H1 (cell line): ENCODE data around the gene RPP25. TPM values are rescaled to one million over a fixed set of nuclear protein-coding genes. Genes with fewer than 3 reads are reported as not detected.

ENCODE experiments used
- BRCA1 ChIP-seq: IDR thresholded peaks from 2 replicates; pipeline ENCODE4 v1.6.1; 2012; ENCODE audit warnings: low read depth, low read length, improper control_type of control experiment
- CHD2 ChIP-seq: IDR thresholded peaks from 2 replicates; pipeline ENCODE4 v1.6.1; 2012; ENCODE audit warnings: low read length, improper control_type of control experiment
- CREB1 ChIP-seq: IDR thresholded peaks from 2 replicates; pipeline ENCODE4 v1.6.1; 2012; ENCODE audit warnings: inconsistent platforms
- CTBP2 ChIP-seq: IDR thresholded peaks from 2 replicates; pipeline ENCODE4 v1.7.0; 2011; ENCODE audit warnings: borderline replicate concordance, mild to moderate bottlenecking, moderate library complexity, mixed read lengths, low read length; ENCODE audit not compliant: insufficient read depth, insufficient read length
- HDAC2 ChIP-seq, 2 experiments: fragments of 300-600 bp in 1 of 2; sonication (generic) in 1 of 2; IDR thresholded peaks; 2 replicates each; pipeline ENCODE4 v1.6.1; 2011 to 2012; ENCODE audit warnings: low read depth in 2 of 2, low read length in 2 of 2, mild to moderate bottlenecking in 2 of 2, moderate library complexity in 2 of 2, borderline replicate concordance in 1 of 2, inconsistent platforms in 1 of 2
- MAX ChIP-seq: IDR thresholded peaks from 2 replicates; pipeline ENCODE4 v1.6.1; 2012; ENCODE audit warnings: inconsistent platforms
- PHF8 ChIP-seq: fragments of 200-600 bp; sonication (generic); conservative IDR thresholded peaks from 2 replicates; pipeline ENCODE4 v1.7.1; 2012; ENCODE audit warnings: low read depth, mild to moderate bottlenecking, inconsistent platforms, low read length, moderate library complexity
- RBBP5 ChIP-seq: IDR thresholded peaks from 2 replicates; pipeline ENCODE4 v1.7.1; 2012; ENCODE audit warnings: low read depth, mild to moderate bottlenecking, inconsistent platforms, low read length, moderate library complexity, borderline replicate concordance
- RNF2 ChIP-seq: fragments of 200-900, 300-1000 bp; sonication (generic); IDR thresholded peaks from 2 replicates; pipeline ENCODE4 v1.7.1; 2016; ENCODE audit warnings: borderline replicate concordance, low read depth, mild to moderate bottlenecking, antibody characterized with exemption, low read length; ENCODE audit not compliant: poor library complexity, severe bottlenecking; ENCODE audit errors: missing control alignments
- SP4 ChIP-seq: IDR thresholded peaks from 2 replicates; pipeline ENCODE4 v1.6.1; 2012; ENCODE audit warnings: low read length, inconsistent platforms
- SUZ12 ChIP-seq: fragments of 200-600 bp; sonication (generic); IDR thresholded peaks from 2 replicates; pipeline ENCODE4 v1.6.1; 2012; ENCODE audit warnings: mild to moderate bottlenecking, inconsistent platforms, low read length, moderate library complexity, mixed read lengths
- TEAD4 ChIP-seq: IDR thresholded peaks from 2 replicates; pipeline ENCODE4 v1.6.1; 2012; ENCODE audit warnings: low read depth, low read length, inconsistent platforms, mixed read lengths
- YY1 ChIP-seq: IDR thresholded peaks from 2 replicates; pipeline ENCODE4 v1.6.1; 2011; ENCODE audit warnings: low read depth, mild to moderate bottlenecking, low read length
- polyA plus RNA-seq, 7 experiments: library from polyadenylated mRNA; depleted of rRNA in 3 of 7; stranded (reverse) in 5 of 7; unstranded in 2 of 7; fragments of >200 nt in 5 of 7; fragments of 200-250 nt in 2 of 7; gene quantifications; 1 replicate in 5 of 7; 2 replicates in 1 of 7; 4 replicates in 1 of 7; pipeline versions ENCODE4 v1.2.1 to v1.2.3, GENCODE V29; 2011 to 2013; ENCODE audit warnings: missing spikeins in 2 of 7, mixed read lengths in 2 of 7
- total RNA-seq: library from RNA; stranded (reverse); fragmentation: NEBNext Ultra II Directional; extraction: Animal tissue kit (Norgen Biotek cat#: 25700); gene quantifications from 2 replicates; pipeline ENCODE4 v1.2.1, GENCODE V29; 2021
- TF ChIP-seq, protein P1 (sequence below): IDR thresholded peaks from 2 replicates; pipeline ENCODE4 v1.6.1; 2012; ENCODE audit warnings: low read length, inconsistent platforms

The RPP25 gene
- total and polyA plus RNA-seq, 2 of the 8 experiments (the other 6 are each of a cell fraction or from before 2014, with no cell fraction given), result 17.4 to 19.8 TPM

- TF ChIP-seq RNF2 (no peak), PHF8 (peak; percentile 68; the same call in 1 of the 2 replicates), CREB1 (peak; percentile 52), SP4 (peak; percentile 71; the same call in 1 of the 2 replicates), YY1 (peak; percentile 45; the same call in 1 of the 2 replicates), CTBP2 (peak; percentile 25), SUZ12 (no peak), HDAC2 (IDR thresholded peaks at IDR 0.05; ENCODE audit: borderline replicate concordance in 1 of 2, low read depth in 2 of 2, low read length in 2 of 2) (0 out of 4 replicates have a peak, but pooled peaks of 1 of the 2 experiments have one; percentile 66), CHD2 (peak; percentile 98), BRCA1 (peak; percentile 97), TEAD4 (peak; percentile 78), RBBP5 (no peak), MAX (peak; percentile 46; the same call in 1 of the 2 replicates)
- TF ChIP-seq, protein P1, sequence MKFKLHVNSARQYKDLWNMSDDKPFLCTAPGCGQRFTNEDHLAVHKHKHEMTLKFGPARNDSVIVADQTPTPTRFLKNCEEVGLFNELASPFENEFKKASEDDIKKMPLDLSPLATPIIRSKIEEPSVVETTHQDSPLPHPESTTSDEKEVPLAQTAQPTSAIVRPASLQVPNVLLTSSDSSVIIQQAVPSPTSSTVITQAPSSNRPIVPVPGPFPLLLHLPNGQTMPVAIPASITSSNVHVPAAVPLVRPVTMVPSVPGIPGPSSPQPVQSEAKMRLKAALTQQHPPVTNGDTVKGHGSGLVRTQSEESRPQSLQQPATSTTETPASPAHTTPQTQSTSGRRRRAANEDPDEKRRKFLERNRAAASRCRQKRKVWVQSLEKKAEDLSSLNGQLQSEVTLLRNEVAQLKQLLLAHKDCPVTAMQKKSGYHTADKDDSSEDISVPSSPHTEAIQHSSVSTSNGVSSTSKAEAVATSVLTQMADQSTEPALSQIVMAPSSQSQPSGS, result peak; percentile 67; the same call in 1 of the 2 replicates
Measured at GRCh38 chr15:74995182-74995778, 38.7 kb upstream of the RPP25 start, which contains the start of gene SCAMP5 (continued).
